CD4-positive, alpha-beta T cell (primary cell): ENCODE measurements around the gene NABP1. TPM values are rescaled to one million over a fixed set of nuclear protein-coding genes. Genes with fewer than 3 reads are reported as not detected.

Experiments
- ATAC-seq: fragments of 200-7000 bp; cut with Tn5 transposase; one replicate; pipeline ENCODE4 v1.10.0; 2022; ENCODE audit warnings: mild to moderate bottlenecking; ENCODE audit not compliant: poor library complexity
- CTCF ChIA-PET: fragments of 350-600 bp; sonication (Branson Sonifier 250); formaldehyde crosslinking; loops from one replicate; lab custom pipeline; 2021; ENCODE audit warnings: antibody characterized with exemption, inconsistent platforms; lab: Charles Lee
- POLR2A ChIA-PET: fragments of 350-600 bp; sonication (Branson Sonifier 250); formaldehyde crosslinking; loops from one replicate; lab custom pipeline; 2021; ENCODE audit warnings: antibody characterized with exemption, inconsistent platforms; lab: Charles Lee
- DNase-seq, 14 experiments: peaks; one replicate each; pipeline ENCODE4 v3.0.0-alpha.2; 2013 to 2020; ENCODE audit warnings: mixed read lengths in 2 of 14
- H3K27ac ChIP-seq, 2 donors: one replicate each; pipeline versions ENCODE4 v1.5.1 to v1.7.0; 2013; ENCODE audit warnings: low read length in 2 of 2, low read depth in 1 of 2, mild to moderate bottlenecking in 1 of 2
- H3K27me3 ChIP-seq, 2 experiments: 1 replicate in 1 of 2; 2 replicates in 1 of 2; pipeline versions ENCODE4 v1.6.1 to v1.7.0; 2013; ENCODE audit warnings: low read length in 2 of 2, control low read depth in 1 of 2, mild to moderate bottlenecking in 1 of 2, moderate library complexity in 1 of 2; ENCODE audit not compliant: insufficient read depth in 2 of 2, control insufficient read depth in 1 of 2
- H3K36me3 ChIP-seq: one replicate; pipeline ENCODE4 v1.6.1; 2013; ENCODE audit warnings: low read length, control low read depth; ENCODE audit not compliant: insufficient read depth
- H3K4me1 ChIP-seq: one replicate; pipeline ENCODE4 v1.6.1; 2013; ENCODE audit warnings: low read length, control low read depth; ENCODE audit not compliant: insufficient read depth
- H3K4me3 ChIP-seq: one replicate; pipeline ENCODE4 v1.5.1; 2013; ENCODE audit warnings: mild to moderate bottlenecking, low read length, moderate library complexity
- H3K9me3 ChIP-seq, 2 experiments: 1 replicate in 1 of 2; 2 replicates in 1 of 2; pipeline versions ENCODE4 v1.6.1 to v1.7.0; 2013; ENCODE audit warnings: low read length in 2 of 2, mild to moderate bottlenecking in 2 of 2, control low read depth in 1 of 2, moderate library complexity in 1 of 2; ENCODE audit not compliant: control insufficient read depth in 1 of 2, insufficient read depth in 1 of 2
- H3K27ac Mint-ChIP-seq: one replicate; pipeline ENCODE4 v1.8.0; 2020; ENCODE audit warnings: mixed read lengths
- H3K27me3 Mint-ChIP-seq: one replicate; pipeline ENCODE4 v1.8.0; 2021; ENCODE audit warnings: mixed read lengths
- H3K36me3 Mint-ChIP-seq: one replicate; pipeline ENCODE4 v1.8.0; 2021; ENCODE audit warnings: low read depth, mixed read lengths
- H3K4me1 Mint-ChIP-seq: one replicate; pipeline ENCODE4 v1.8.0; 2021; ENCODE audit warnings: low read depth, mixed read lengths
- H3K4me3 Mint-ChIP-seq: one replicate; pipeline ENCODE4 v1.8.0; 2020; ENCODE audit warnings: mild to moderate bottlenecking, mixed read lengths
- H3K9me3 Mint-ChIP-seq: one replicate; pipeline ENCODE4 v1.8.0; 2020; ENCODE audit warnings: mixed read lengths
- intact Hi-C, 2 experiments: fragments of 100-400 bp; cut with DNase I in 1 of 2; cut with micrococcal nuclease in 1 of 2; formaldehyde crosslinking; loops; one replicate each; pipeline versions ENCODE4 v1.15.1 to v1.9.0; 2023 to 2025; cut with DNase I, micrococcal nuclease
- total RNA-seq, 174 experiments: library from RNA in 2 of 174; stranded (reverse) in 2 of 174; gene quantifications; one replicate each; pipeline ENCODE4 v1.2.3 and lab custom pipeline; 2021 to 2026
- TF ChIP-seq, protein P1 (sequence below): fragments of 200-600 bp; IDR thresholded peaks from one replicate; pipeline ENCODE4 v1.8.0; 2022; ENCODE audit warnings: antibody characterized with exemption, mild to moderate bottlenecking

The NABP1 gene
- total RNA-seq, 2 experiments from 2014 or later, result 32.0 to 32.9 TPM

DNA sequence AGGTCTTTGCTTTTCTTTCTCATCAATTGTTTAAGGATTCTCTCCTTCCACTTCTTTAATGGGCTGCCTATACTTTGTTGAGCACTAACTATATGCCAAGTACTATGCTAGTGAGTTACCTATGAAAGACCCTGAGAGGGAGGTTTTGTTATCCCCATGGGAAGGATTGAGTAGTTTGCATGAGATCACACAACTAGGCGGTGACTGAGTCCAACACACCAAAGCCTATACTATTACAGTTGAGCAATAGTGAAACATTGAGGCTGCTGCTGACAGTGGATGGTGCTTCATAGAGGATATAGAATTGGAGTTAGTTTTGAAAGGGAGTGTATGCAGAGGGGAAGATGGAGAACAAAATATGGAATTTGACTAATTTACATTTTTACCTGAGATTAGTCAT, 15.8 kb downstream of the NABP1 start:
- TF ChIP-seq, protein P1, sequence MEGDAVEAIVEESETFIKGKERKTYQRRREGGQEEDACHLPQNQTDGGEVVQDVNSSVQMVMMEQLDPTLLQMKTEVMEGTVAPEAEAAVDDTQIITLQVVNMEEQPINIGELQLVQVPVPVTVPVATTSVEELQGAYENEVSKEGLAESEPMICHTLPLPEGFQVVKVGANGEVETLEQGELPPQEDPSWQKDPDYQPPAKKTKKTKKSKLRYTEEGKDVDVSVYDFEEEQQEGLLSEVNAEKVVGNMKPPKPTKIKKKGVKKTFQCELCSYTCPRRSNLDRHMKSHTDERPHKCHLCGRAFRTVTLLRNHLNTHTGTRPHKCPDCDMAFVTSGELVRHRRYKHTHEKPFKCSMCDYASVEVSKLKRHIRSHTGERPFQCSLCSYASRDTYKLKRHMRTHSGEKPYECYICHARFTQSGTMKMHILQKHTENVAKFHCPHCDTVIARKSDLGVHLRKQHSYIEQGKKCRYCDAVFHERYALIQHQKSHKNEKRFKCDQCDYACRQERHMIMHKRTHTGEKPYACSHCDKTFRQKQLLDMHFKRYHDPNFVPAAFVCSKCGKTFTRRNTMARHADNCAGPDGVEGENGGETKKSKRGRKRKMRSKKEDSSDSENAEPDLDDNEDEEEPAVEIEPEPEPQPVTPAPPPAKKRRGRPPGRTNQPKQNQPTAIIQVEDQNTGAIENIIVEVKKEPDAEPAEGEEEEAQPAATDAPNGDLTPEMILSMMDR, result no peak
- H3K4me1 Mint-ChIP-seq, result peaks cover 10% of the 10 kb centered on the region
- intact Hi-C loops, result loop anchor here in 1 of 2 experiments (2.0 kb wide), 1 partner anchor 467 kb away; no protein-coding TSS in a partner anchor
- no peaks in the 10 kb centered on the region for H3K4me1 ChIP-seq
- no peak overlapping the region for H3K27ac Mint-ChIP-seq
- no peak overlapping the region for H3K4me3 ChIP-seq
- DNase-seq (no peak), ATAC-seq (no peak)
- H3K27ac ChIP-seq, result no peak overlapping the region
- no peaks in the 10 kb centered on the region for H3K27me3 Mint-ChIP-seq
- POLR2A ChIA-PET, result interaction anchor here (3.1 kb wide), 1 partner anchor 16 kb away, joined by 36 read pairs; the partner anchor contains the start of gene NABP1
- H3K27me3 ChIP-seq, result no peaks in the 10 kb centered on the region
- H3K4me3 Mint-ChIP-seq, result no peak overlapping the region
- peaks cover 23% of the 10 kb centered on the region for H3K36me3 Mint-ChIP-seq
- no peaks in the 10 kb centered on the region for H3K9me3 Mint-ChIP-seq
- no peaks in the 10 kb centered on the region for H3K9me3 ChIP-seq
- peaks cover 29% of the 10 kb centered on the region for H3K36me3 ChIP-seq
- CTCF ChIA-PET, result no interaction called here

DNA sequence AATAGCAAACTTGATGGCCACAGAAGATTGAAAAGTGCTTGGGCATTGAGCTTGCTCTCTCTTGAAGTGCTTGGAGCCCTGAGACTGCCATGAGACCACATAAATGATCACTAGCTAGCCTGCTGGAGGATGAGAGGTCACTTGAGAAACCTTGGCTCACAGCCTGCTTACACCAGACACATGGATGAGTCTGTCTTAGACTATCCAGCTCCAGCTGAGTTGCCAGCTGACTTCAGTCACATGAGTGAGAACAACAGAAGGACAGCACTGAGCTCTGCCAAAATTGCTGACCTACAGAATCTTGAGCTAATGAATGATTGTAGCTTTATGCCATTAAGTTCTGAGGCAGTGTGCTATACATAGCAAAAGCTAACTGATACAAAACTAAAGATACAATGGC, 18.1 kb downstream of the NABP1 start:
- no peaks in the 10 kb centered on the region for H3K4me1 ChIP-seq
- Mint-ChIP-seq H3K27ac (no peak overlapping the region), H3K27me3 (no peaks in the 10 kb centered on the region), H3K9me3 (no peaks in the 10 kb centered on the region), H3K4me3 (no peak overlapping the region), H3K36me3 (peaks cover 22% of the 10 kb centered on the region), H3K4me1 (peaks cover 6% of the 10 kb centered on the region)
- H3K9me3 ChIP-seq, result no peaks in the 10 kb centered on the region
- no peaks in the 10 kb centered on the region for H3K27me3 ChIP-seq
- no peak for ATAC-seq
- H3K4me3 ChIP-seq, result no peak overlapping the region
- POLR2A ChIA-PET, result no interaction called here
- H3K27ac ChIP-seq, result no peak overlapping the region
- TF ChIP-seq, protein P1, result no peak
- no peak for DNase-seq
- intact Hi-C loops, result no loop called here
- CTCF ChIA-PET, result interaction anchor here (0.9 to 1.3 kb wide), 2 partner anchors 66 to 130 kb away, joined by 3 to 5 read pairs; no protein-coding TSS in a partner anchor
- H3K36me3 ChIP-seq, result peaks cover 31% of the 10 kb centered on the region

DNA sequence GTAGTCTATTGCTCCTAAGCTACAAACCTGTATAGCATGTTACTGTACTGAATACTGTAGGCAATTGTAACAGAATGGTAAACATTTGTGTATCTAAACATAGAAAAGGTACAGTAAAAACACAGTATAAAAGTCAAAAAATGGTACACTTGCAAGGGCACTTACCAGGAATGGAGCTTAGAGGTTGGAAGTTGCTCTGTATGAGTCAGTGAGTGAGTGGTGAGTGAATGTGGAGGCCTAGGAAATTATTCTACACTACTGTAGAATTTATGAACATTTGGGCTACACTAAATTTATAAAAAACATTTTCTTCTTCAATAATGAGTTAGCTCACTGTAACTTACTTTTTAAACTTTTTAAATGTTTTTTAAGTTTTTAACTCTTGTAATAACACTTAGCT, 19.0 kb downstream of the NABP1 start:
- Mint-ChIP-seq H3K36me3 (peaks cover 22% of the 10 kb centered on the region), H3K4me1 (no peaks in the 10 kb centered on the region), H3K4me3 (no peak overlapping the region), H3K27ac (no peak overlapping the region), H3K9me3 (no peaks in the 10 kb centered on the region), H3K27me3 (no peaks in the 10 kb centered on the region)
- ATAC-seq (no peak), DNase-seq (no peak)
- intact Hi-C loops, result no loop called here
- no peaks in the 10 kb centered on the region for H3K27me3 ChIP-seq
- CTCF ChIA-PET, result interaction anchor here (1.3 kb wide), 1 partner anchor 131 kb away, joined by 5 read pairs; no protein-coding TSS in a partner anchor
- TF ChIP-seq, protein P1, result no peak
- POLR2A ChIA-PET, result interaction anchor here (1.1 to 1.3 kb wide), 2 partner anchors 10 to 19 kb away, joined by 3 to 4 read pairs; partner anchors contain the start of gene NABP1
- no peaks in the 10 kb centered on the region for H3K9me3 ChIP-seq
- no peaks in the 10 kb centered on the region for H3K4me1 ChIP-seq
- H3K4me3 ChIP-seq, result no peak overlapping the region
- H3K36me3 ChIP-seq, result peaks cover 35% of the 10 kb centered on the region
- H3K27ac ChIP-seq, result no peak overlapping the region
